GM12891 (cell line): ENCODE measurements around the gene HAUS5.

ENCODE experiments used
- DNase-seq: peaks from one replicate; pipeline ENCODE4 v3.0.0; 2011; ENCODE audit warnings: low spot score; ENCODE audit not compliant: insufficient read length
- FAIRE-seq: peaks from 2 replicates; lab custom pipeline; 2011; peaks lifted over from hg19 to GRCh38; lab: Jason Lieb, UNC
- PAX5 ChIP-seq: IDR thresholded peaks from 2 replicates; pipeline ENCODE4 v1.6.1; 2011; ENCODE audit warnings: low read length, moderate library complexity, mild to moderate bottlenecking; ENCODE audit not compliant: insufficient read depth, severe bottlenecking
- POLR2A ChIP-seq: IDR thresholded peaks from 2 replicates; pipeline ENCODE4 v1.6.1; 2011; ENCODE audit warnings: low read depth, low read length, control low read depth
- POLR2AphosphoS5 ChIP-seq: IDR thresholded peaks from 2 replicates; pipeline ENCODE4 v1.6.1; 2011; ENCODE audit warnings: low read depth, low read length, control low read depth
- POU2F2 ChIP-seq: IDR thresholded peaks from 2 replicates; pipeline ENCODE4 v1.6.1; 2011; ENCODE audit warnings: low read depth, mild to moderate bottlenecking, control low read depth, low read length, moderate library complexity
- SPI1 ChIP-seq: IDR thresholded peaks from 2 replicates; pipeline ENCODE4 v1.6.1; 2011; ENCODE audit warnings: low read depth, low read length, control low read depth
- TAF1 ChIP-seq: IDR thresholded peaks from 2 replicates; pipeline ENCODE4 v1.6.1; 2011; ENCODE audit warnings: low read depth, low read length, control low read depth

Gene HAUS5

GRCh38 chr19:35623327-35624010, 10.9 kb downstream of the HAUS5 start:
- no peak for DNase-seq
- TF ChIP-seq TAF1 (no peak), POLR2AphosphoS5 (no peak), POLR2A (no peak), PAX5 (no peak), POU2F2 (no peak), SPI1 (no peak)
- no peak for FAIRE-seq

GRCh38 chr19:35628264-35628564, 15.7 kb downstream of the HAUS5 start:
- DNase-seq (no peak), FAIRE-seq (peak; percentile 33)
- no peak for TF ChIP-seq SPI1

GRCh38 chr19:35628565-35629331, 16.2 kb downstream of the HAUS5 start, which contains the start of gene RBM42:
RBM42 (plus strand) TSS chr19:35629036; CDS start chr19:35629154, 118 bp downstream.
- TF ChIP-seq POLR2AphosphoS5: peak; percentile 35; the same call in 1 of the 2 replicates
- no peak; the same call in 1 of the 2 replicates for TF ChIP-seq POLR2A
- TF ChIP-seq POU2F2: peak; percentile 77
- TF ChIP-seq TAF1: peak; percentile 74
- TF ChIP-seq PAX5: no peak
- no peak for TF ChIP-seq SPI1
- peak; percentile 100 for FAIRE-seq

GRCh38 chr19:35629332-35629633, 16.7 kb downstream of the HAUS5 start:
- DNase-seq (no peak), FAIRE-seq (no peak)
- TF ChIP-seq POU2F2: no peak
- TF ChIP-seq PAX5: no peak
- no peak for TF ChIP-seq POLR2A
- TF ChIP-seq POLR2AphosphoS5: no peak
- no peak for TF ChIP-seq SPI1
- no peak for TF ChIP-seq TAF1

More at GRCh38 chr19:35628565-35629331, 16.2 kb downstream of the HAUS5 start, which contains the start of gene RBM42:
- peak; percentile 97 for DNase-seq

- FAIRE-seq: no peak
- DNase-seq: no peak
- TF ChIP-seq TAF1: no peak
- no peak for TF ChIP-seq POU2F2
- TF ChIP-seq SPI1: no peak
- TF ChIP-seq POLR2A: no peak
- TF ChIP-seq PAX5: no peak
- TF ChIP-seq POLR2AphosphoS5: no peak
Measured at GRCh38 chr19:35633727-35634440, 21.3 kb downstream of the HAUS5 start.

- TF ChIP-seq POLR2A (no peak), SPI1 (no peak), TAF1 (no peak), PAX5 (no peak), POLR2AphosphoS5 (no peak), POU2F2 (no peak)
- DNase-seq (no peak), FAIRE-seq (no peak)
Measured at GRCh38 chr19:35636651-35637050, 24.1 kb downstream of the HAUS5 start.

- FAIRE-seq: no peak
- TF ChIP-seq SPI1 (no peak), PAX5 (no peak), POU2F2 (no peak), TAF1 (no peak), POLR2A (no peak), POLR2AphosphoS5 (no peak)
Measured at GRCh38 chr19:35637165-35637564, 24.6 kb downstream of the HAUS5 start.

GRCh38 chr19:35639321-35639639, 26.7 kb downstream of the HAUS5 start:
- no peak for DNase-seq
- TF ChIP-seq TAF1: no peak
- FAIRE-seq: no peak

More at GRCh38 chr19:35637165-35637564, 24.6 kb downstream of the HAUS5 start:
- no peak for DNase-seq

GRCh38 chr19:35639863-35640262, 27.3 kb downstream of the HAUS5 start:
- no peak for TF ChIP-seq POLR2AphosphoS5
- TF ChIP-seq POU2F2: no peak
- no peak for TF ChIP-seq POLR2A
- TF ChIP-seq PAX5: no peak
- TF ChIP-seq TAF1: no peak
- no peak for TF ChIP-seq SPI1
- FAIRE-seq (no peak), DNase-seq (no peak)
